Ecto neural progenitor cell (in vitro differentiated cells): ENCODE measurements around the gene VPS52.
A peak's percentile ranks its signal among the peaks of the same experiment; 100 is the strongest.
"Not testable (repeated sequence)": the region's sequence is repeated elsewhere in the genome, so short reads cannot be mapped to it uniquely, and the experiment has no call there.

Source experiments
- DNase-seq: peaks from one replicate; pipeline ENCODE4 v3.0.0-alpha.2; 2018; ENCODE audit warnings: low spot score

Gene VPS52

DNA sequence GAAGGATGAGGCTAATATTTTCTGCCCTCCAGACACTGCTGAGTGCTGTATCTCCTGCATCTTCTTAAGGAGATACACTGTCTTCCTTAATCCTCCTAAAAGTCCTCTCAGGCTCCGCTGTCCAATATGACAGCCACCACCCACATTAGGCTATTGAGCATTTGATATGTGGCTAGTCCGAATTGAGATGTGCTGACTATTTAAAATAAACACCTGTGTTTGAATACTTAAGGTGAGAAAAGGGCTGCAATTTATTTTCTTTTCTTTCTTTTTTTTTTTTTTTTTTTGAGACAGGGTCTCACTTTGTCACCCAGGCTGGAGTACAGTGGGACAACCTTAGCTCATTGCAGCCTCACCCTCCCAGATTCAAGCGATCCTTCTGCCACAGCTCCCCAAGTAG lies 30.2 kb upstream of the VPS52 start:
- no peak for DNase-seq

DNA sequence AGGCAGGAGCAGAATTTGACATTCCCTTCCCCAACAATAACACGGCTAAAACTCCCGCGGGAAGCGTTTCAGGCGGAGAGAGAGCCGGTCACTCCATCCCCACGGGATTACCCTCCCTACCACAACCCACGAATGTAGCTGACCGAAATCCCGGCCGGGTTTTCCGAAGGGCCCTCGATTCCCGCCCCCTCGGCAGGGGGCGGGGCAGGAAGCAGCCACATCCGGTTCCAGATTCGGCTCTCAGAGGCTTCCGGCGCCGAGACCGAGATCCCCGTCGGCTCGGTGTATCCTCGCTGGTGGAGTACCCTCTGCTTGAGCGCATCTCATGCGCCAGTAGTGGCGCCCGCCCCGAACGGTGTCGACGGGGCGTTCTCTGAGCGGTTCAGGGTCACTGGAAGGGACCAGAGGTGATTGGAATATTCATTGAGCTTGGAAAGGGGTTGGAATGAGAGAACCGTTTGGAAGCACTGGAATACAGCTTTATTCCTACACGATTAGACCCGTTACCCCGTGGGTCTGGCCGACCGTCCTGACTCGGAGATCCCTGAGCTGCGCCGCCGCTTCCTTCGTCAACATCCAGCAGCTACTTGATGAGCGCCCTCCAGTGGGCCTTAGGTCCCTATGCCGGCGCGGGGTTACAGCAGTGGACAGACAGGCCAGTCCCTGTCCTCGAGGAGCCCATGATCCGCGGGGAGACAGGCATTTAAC lies 27.7 kb upstream of the VPS52 start:
- peak; percentile 89 for DNase-seq

DNA sequence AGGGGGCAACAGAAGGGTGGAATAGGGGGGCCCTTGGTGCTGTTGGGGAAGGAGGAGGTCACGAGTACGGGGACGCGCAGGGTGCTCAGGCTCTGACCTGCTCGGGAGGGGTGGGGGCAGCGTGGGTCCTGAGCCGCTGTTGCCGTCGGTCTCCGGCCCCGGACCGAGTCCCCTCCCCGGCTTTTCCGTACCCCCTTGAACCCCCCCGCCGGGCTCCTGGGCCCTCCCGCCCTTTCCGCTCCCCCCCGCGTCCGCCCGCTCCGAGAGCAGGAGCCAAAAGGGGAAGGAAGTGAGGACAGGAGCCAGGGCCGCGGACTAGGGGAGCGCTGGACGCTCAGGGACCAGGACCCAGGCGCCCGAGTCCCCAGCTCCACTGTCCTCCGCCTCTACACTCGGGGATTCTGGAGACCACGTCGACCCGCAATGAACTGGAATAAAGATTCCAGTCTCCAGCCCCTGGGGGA lies 27.1 kb upstream of the VPS52 start, which contains the start of gene RGL2:
RGL2 (minus strand) TSS at position 170 of the 464 bp plus-strand sequence. CDS start 332 bp downstream, outside the sequence.
- DNase-seq, result no peak

DNA sequence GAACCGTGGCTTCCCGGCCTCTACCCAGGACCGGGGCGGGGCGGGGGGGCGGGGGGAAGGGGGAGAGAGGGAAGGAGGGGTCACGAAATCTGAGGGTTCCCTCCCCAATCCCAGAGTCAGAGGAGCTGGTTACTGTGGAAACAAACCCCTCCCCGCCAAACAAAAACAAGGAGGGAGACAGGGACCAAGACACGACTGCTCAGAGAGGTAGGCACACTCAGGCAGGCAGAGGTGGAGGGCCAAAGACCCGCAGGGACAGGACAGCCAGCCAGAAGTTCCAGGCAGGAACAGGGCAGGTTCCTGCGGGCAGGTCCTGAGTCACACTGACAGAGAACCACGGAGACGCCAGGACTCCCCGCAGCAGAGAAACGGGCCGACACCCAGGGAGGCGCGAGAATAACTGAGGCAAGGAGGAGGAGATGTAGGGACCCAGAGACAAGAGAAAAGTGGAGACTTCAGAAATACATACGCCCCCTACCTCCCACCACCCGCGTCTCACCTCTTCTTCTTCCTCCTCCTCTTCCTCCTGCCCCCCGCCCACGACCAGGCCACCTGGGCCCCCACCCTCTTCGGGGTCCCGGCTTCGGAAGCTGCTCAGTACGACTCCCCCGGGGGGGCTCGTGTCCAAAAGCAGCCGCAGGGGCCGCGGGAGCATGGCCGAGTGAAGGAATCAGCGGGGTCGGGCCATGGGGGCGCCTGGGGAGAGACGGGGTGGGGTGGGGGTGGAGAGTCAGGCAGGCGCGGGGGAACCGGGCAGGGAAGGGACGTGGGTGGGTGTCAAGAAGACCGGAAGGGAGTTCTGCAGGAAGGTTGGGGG lies 26.5 kb upstream of the VPS52 start:
- peak; percentile 82 for DNase-seq

DNA sequence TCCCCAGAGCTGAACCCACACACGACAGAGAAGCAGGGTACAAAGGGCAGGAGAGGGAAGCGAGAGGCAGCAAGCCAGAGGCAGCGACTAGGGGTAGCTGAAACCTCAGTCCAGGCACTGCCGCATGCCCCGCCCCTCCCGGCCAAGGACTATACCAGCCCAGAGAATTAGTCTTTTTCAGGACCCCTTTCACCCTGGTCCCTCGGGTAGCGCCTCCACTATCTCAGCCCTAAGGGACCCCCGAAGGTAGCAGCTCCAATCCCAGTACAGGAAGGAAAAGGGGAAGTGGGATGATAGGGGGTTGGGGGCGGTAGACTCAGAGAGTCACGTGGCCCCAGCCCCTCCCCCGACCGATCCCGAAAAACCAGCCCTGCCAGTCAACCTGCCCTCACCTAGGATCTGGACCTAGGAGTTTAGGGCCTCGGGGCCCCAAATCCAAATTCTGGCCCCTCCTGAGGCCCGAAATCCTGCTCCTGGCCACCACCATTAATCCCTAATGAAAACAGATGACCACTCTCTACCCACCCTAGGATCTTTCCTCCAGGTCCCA lies 25.8 kb upstream of the VPS52 start:
- peak; percentile 79 for DNase-seq

DNA sequence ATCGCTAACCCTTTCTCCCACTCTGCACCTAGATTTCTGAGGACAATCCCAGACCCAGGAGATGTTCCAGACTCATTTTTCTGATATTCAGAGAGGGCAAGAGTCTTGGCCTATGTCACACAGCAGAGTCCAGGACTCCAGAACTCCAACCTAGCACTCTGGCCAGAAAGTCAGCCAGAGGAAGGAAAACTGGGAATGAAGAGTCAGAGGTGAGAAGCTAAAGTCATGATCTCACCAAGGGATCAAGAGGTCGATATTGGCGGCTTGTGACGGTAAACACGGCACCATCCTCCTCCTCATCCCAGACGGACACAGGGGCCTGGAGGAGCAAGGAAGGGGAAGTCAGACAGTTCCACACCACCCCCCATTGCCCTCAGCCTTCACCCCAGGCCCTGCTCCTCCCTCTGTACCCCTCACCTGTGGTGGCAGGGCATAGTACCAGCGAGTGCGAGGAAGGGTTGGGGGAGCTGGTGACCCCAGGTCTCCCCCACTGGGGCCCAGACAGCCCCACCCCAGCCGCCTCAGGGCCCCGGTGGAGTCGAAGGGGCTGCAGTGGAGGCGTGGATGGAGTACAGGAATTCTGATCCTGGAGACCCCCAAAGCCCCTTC lies 25.2 kb upstream of the VPS52 start:
- DNase-seq, result no peak

DNA sequence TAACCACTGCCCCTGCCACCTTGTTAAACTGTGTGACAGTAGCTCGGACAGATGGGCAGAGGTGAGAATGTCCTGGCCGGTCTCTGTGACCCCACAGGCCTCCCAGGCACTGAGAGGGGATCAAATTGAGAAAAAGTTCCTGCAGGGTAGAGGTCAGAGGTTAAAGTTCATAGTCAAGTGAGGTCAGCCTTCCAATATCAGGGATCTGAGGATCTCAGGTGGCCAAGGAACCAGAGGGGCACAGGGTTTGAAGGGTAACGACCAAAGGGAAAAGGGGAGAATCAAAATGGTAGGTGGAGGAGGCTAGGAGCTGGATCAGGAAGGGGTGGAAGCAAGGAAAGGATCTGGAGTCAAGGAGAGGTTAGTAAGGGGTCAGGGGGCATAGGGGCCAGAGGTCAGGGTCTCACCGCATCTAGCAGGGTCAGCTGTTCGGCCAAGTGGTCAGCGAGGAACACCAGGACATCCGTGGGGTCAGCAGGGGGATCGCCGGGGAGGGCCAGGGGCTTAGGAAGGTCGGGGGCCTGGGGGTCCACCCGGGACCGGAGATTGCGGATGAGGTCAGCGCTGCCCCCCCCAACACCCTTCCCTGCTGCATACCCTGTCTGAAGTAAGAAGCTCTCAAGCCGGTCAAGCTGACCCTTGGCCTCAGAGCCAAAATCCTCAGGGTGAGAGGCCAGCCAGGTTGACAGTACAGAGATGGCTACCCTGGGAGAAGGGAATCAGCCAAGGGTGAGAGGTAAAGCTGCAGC lies 24.1 kb upstream of the VPS52 start:
- DNase-seq, result no peak

DNA sequence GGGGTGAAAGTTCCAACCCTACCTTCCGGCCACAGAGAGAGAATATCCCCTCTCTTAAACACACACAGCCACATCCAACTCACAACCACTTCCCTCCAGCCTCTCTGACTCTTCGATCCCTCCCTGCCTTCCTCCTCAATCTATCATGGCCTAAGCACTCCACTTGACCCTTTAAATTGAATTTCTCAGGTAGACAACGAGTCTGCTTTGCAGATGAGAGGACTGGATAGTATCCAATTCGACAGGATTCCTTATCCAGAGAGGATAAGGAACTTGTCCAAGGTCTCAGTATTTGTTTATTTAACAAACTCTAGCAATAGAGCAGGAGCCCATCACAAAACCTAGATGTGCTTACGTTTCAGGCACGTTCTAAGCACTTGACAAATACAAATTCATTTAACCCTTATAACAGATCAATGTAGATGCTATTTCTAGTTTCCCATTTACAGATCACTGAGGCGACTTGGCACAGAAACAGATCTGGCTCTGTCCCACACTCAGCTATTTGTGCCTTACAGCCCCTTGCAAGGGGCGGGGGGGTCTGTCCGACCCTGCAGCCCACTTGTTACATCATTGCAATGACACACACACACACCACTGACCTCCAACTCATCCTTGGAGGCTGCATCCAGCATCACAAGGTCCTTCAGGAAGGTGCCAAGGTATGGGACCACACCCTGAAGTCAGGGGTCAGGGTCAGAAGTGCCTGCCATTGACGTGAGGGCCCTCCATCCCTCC lies 22.6 kb upstream of the VPS52 start:
- no peak for DNase-seq

DNA sequence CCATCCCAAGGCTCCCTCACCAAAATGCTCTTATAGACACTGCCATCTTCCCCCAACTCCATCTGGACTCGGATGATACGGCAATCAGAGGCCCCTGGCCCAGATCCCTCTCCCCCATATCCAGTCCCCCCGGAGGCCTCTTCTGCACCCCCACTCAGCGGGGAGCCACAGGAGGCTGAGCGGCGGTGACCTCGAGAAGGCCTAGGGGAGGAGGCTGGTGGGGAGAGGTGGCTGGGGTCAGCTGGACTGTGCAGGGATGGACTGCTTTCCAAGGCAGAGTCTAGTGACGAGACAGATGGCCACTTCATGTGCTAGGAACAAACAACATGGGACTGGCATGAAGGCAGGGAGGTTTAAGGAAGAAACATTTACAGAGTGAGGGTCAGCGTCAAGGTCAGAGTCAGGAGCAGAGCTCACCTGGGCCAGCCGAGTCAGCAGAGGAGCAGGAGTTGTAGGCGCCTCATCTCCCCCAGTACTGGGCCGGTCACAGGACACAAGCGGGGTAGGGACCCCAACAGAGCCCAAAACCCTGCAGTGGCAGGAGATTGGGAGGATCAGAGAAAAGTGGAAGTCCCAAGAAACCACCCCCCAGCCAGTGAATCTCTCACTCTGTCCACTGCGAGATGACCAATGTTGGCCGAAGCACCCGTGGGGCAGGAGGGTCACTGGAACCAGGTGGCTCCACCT lies 21.5 kb upstream of the VPS52 start:
- DNase-seq, result no peak

DNA sequence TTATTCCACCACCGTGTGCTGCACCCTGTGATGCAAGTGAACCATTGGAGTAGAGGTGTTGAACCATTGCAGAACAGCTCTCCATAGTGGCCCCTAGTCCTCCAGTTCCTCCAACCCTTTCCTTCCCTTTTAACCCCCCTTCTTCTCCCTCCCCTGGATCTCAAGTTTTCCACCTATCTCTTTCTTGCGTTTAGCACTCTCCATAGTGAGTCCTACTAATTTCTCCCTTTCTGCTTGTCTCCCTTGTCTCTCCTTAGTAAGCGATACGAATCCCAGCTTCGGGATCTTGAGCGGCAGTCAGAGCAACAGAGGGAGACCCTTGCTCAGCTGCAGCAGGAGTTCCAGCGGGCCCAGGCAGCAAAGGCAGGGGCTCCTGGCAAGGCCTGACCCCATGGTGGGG lies 18.8 kb upstream of the VPS52 start:
- DNase-seq, result no peak

DNA sequence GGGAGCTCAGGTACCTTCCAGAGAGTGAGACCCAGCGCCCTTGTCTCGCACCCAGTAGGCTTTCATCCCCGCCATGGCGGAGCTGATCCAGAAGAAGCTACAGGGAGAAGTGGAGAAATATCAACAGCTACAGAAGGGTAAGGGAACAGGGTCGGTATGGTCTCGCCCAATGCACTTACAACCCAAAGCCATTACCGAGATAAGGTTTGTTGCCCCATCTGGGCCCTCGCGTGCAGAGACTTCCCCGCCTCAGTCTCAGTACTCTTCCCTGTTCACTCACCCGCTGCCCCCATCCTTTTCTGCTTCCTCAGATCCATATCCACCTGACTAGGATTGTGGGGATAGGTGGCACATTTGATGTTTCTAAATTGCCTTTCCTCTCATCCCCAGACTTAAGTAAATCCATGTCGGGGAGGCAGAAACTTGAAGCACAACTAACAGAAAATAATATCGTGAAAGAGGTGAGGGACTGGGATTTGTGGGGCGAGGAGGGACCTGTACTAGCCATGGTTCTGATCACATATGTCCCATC lies 18.2 kb upstream of the VPS52 start:
- no peak for DNase-seq

DNA sequence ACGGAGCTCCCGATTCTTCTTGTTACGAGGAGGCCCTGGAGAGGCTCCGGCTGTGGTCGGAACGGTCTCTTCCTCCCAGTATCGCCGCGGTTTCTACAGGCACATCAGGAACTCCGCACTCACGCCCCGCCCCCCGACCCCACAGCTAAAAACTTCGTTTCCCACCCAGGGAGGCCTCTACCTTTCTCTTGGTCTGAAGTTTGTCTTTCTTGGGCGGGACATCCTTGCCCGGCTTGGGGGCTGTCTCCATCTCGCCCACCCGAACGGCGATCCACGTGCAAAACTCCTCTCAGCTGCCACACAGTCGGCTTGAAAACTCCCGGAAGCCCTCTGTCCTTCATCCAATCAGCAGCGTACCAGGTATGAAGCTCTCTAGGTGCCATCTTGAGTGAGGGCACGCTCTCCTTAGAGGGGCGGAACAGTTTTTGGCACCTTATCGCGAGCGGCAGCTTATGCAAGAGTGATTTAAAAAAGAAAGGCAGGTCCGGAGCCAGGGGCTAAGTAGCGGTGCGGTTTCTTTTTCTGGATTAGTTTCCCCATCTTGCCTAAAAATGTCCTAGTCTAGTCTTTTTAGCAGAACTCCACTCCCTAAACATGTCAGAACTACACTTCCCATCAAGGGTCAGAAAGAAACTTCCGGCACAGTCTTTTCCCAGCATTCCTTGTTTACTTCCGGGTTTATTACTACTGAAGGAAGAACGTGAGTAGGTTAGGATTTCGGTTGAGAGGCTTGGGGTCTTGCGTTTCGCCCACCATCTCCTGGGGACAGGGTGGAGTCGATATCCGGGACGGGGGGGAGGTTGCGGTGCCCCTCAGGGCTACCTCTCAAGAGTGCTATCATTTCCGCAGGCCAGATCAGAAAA lies 17.5 kb upstream of the VPS52 start, which contains the start of the genes PFDN6 and WDR46:
PFDN6 (plus strand) TSS at position 681 of the 863 bp plus-strand sequence. CDS start 256 bp downstream, outside the sequence.
WDR46 (minus strand) TSS at position 319 of the 863 bp plus-strand sequence; CDS start at position 250, 69 bp downstream.
- peak; percentile 83 for DNase-seq

DNA sequence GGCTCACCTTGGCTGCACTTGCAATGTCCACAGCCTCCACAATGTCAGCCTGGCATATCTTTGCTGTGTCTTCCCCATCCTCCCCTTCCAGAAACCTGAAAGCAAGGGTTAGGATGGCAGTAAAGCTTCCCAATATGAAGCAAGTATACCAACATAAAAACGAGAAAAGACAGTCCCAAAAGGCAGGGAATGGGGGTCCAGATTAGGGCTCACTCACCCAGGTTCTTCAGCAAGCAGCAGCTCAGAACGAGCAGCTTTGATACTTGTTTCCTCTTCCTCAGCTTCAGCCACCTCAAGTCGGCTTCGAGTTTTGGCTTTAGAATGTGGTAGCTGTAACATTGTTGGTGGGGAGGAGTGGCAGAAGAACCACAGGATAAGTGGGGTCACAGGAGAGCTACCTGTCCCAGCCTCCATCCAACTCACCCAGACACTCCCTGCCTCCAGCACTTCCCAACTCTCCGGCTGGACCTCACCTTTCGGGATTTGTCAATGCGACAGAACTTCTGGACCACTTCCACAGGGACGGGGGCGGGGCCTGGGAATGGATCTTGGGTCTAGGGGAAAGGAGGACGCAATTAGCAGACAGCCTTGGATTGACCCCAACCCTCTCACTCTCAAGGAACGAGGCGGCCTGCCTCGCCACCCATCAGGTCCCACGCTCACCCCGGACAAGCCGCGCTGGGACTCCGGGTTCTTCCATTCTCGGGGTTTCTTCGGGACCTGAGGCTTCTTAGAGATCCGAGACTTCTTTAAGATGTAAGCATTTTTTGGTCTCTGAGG lies 16.7 kb upstream of the VPS52 start:
- no peak for DNase-seq

DNA sequence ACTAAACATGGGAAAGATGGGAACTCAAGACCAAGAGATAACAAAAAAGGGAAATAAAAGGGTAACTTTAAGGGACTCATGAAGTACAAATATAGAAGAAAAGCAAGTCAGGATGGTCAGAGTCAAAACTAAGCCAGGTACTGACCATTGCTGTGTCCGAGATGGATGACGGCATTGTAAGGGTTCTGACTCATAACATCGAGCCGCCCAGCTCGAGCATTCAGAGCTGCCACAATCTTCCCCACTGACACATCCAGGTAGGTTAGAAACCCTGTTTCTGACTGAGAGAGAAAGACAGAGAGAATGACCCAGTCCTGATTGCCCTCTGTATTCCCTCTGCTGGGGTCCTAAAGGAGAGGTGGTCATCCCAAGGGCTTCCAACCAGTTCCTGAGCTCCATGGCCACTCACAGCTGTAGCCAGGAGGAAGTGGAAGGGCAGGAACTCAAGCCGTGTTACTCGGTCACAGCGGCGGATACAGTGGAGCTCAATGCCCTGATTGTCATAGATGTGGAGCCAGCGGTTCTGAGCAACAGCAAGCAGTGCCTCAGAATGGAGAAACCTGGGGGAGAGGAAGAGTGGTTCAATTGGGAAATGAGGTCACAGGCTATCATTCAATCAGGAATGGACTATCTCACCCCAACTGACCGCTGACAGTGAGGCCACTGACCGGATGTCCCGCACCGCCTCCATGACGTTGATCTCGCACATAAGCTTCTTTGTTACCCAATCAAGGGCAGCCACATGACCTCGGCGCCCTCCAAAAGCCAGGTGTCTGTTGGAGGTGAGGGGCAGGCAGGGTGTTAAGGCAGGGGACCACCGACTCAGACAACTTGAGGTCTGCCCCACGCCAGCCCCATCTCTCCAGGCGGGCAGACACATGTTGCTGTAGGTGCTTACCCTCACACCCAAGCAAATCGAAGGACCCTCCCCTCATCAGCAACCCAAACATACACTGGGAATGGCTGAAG lies 15.6 kb upstream of the VPS52 start:
- DNase-seq, result no peak

DNA sequence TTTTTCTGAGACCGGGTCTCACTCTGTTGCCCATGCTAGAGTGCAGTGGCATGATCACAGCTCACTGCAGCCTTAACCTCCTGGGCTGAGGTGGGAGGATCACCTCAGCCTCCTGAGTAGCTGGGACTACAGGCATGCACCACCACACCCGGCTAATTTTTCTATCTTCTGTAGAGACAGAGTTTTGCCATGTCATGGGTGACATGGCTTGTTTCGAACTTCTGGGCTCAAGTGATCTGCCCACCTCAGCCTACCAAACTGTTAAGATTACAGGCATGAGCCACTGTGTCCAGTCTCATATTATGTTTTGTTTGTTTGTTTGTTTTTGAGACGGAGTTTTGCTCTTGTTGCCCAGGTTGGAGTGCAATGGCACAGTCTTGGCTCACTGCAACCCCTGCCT lies 13.5 kb upstream of the VPS52 start:
- DNase-seq, result not testable (repeated sequence)

DNA sequence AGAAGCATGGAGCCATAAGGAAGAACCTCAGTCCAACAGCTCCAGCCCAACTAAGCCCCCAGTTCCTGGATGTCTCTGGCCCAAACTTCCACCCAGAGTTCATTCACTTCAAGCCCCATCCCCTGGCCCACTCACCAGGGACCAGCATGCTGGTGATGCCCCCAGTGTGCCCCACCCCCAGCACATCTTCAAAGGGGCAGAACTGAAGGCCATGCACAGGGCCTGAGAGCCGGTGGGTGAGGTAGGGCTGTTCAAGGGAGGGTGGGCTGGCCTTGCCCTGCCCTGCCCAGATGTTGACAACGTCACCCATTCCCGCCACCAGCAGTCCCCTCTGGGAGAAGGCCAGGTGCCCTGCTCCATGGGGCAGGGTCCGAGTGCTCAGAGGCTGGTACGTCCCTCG lies 8.9 kb upstream of the VPS52 start:
- DNase-seq, result no peak

DNA sequence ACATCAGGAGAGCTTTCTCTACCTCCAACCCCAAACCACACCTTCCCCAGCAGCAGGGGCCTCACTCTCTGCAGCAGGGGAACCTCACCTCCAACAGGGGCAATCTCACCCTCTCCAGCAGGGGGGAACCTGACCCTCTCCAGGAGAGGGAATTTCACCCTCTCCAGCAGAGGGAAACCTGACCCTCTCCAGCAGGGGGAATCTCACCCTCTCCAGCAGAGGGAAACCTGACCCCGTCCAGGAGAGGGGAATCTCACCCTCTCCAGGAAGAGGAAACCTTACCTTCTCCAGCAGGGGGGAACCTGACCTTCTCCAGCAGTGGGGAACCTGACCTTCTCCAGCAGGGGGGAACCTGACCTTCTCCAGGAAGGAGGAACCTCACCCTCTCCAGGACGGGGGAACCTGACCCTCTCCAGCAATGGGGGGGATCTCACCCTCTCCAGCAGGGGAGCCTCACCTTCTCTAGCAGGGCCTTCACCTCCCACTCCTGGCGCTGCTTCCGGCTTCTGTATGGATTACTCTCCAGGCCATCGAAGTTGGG lies 8.4 kb upstream of the VPS52 start:
- peak; percentile 64 for DNase-seq
